Fibroblast of lung (primary cell): ENCODE data around the gene PHKG2. TPM values are rescaled to one million over a fixed set of nuclear protein-coding genes. Genes with fewer than 3 reads are reported as not detected.
A peak's percentile ranks its signal among the peaks of the same experiment; 100 is the strongest.
"Not testable (repeated sequence)": the region's sequence is repeated elsewhere in the genome, so short reads cannot be mapped to it uniquely, and the experiment has no call there.

ENCODE experiments used
- DNase-seq, 2 donors: peaks; one replicate each; pipeline versions ENCODE4 v3.0.0 to v3.0.0-alpha.2; 2010; ENCODE audit warnings: low read depth in 2 of 2
- H2AFZ ChIP-seq: 2 replicates; pipeline ENCODE4 v1.5.1; 2012; ENCODE audit warnings: low read length, control low read depth, inconsistent platforms
- H3K27ac ChIP-seq: 2 replicates; pipeline ENCODE4 v1.5.1; 2011; ENCODE audit warnings: low read length, control low read depth; ENCODE audit not compliant: insufficient read depth
- H3K27me3 ChIP-seq: 2 replicates; pipeline ENCODE4 v1.5.1; 2011; ENCODE audit warnings: mild to moderate bottlenecking, low read length; ENCODE audit not compliant: control insufficient read depth, insufficient read depth
- H3K36me3 ChIP-seq: 2 replicates; pipeline ENCODE4 v1.5.1; 2011; ENCODE audit warnings: low read length; ENCODE audit not compliant: control insufficient read depth, insufficient read depth
- H3K4me1 ChIP-seq: 2 replicates; pipeline ENCODE4 v1.5.1; 2011; ENCODE audit warnings: low read length; ENCODE audit not compliant: control insufficient read depth, insufficient read depth; ENCODE audit errors: extremely low read depth
- H3K4me2 ChIP-seq: 2 replicates; pipeline ENCODE4 v1.5.1; 2011; ENCODE audit warnings: low read length, control low read depth; ENCODE audit not compliant: insufficient read depth; ENCODE audit errors: extremely low read depth
- H3K4me3 ChIP-seq, 4 experiments: fragments of 200-600 bp in 1 of 4; sonication (generic) in 1 of 4; replicated peaks in 1 of 4; 2 replicates each; pipeline ENCODE4 v1.5.1; 2011 to 2016; ENCODE audit warnings: low read length in 4 of 4, low read depth in 3 of 4, mild to moderate bottlenecking in 3 of 4, control low read depth in 2 of 4, inconsistent platforms in 1 of 4, mixed read lengths in 1 of 4; ENCODE audit not compliant: insufficient read depth in 1 of 4; ENCODE audit errors: control extremely low read depth in 1 of 4
- H3K79me2 ChIP-seq: 2 replicates; pipeline ENCODE4 v1.5.1; 2012; ENCODE audit warnings: mild to moderate bottlenecking, low read length, inconsistent platforms; ENCODE audit not compliant: control insufficient read depth, insufficient read depth
- H3K9ac ChIP-seq: 2 replicates; pipeline ENCODE4 v1.5.1; 2011; ENCODE audit warnings: mild to moderate bottlenecking, low read length, control low read depth; ENCODE audit not compliant: insufficient read depth
- H3K9me3 ChIP-seq: 2 replicates; pipeline ENCODE4 v1.5.1; 2012; ENCODE audit warnings: low read depth, low read length; ENCODE audit not compliant: control insufficient read depth, insufficient read depth
- H4K20me1 ChIP-seq: 2 replicates; pipeline ENCODE4 v1.5.1; 2011; ENCODE audit warnings: low read length; ENCODE audit not compliant: control insufficient read depth, insufficient read depth; ENCODE audit errors: extremely low read depth
- EZH2 ChIP-seq: IDR thresholded peaks from 2 replicates; pipeline ENCODE4 v1.5.1; 2012; ENCODE audit warnings: low read length, control low read depth, mild to moderate bottlenecking; ENCODE audit errors: missing control alignments
- polyA plus RNA-seq, 2 donors: library from polyadenylated mRNA; depleted of rRNA in 1 of 2; stranded (reverse) in 1 of 2; unstranded in 1 of 2; fragments of >200 nt; gene quantifications; 2 replicates each; pipeline ENCODE4 v1.2.1, GENCODE V29; 2011 to 2012; ENCODE audit warnings: missing spikeins in 1 of 2
- total RNA-seq: library from RNA; depleted of rRNA; stranded (reverse); fragments of >200 nt; gene quantifications from 2 replicates; pipeline ENCODE4 v1.2.1, GENCODE V29; 2014
- TF ChIP-seq, protein P1 (sequence below), 2 donors: IDR thresholded peaks in 1 of 2; conservative IDR thresholded peaks in 1 of 2; 1 replicate in 1 of 2; 2 replicates in 1 of 2; pipeline ENCODE4 v1.5.1; 2011 to 2012; ENCODE audit warnings: low read length in 2 of 2, control low read depth in 1 of 2, inconsistent platforms in 1 of 2, low read depth in 1 of 2, mild to moderate bottlenecking in 1 of 2

PHKG2 gene
- total and polyA plus RNA-seq, 2 donors (not counting 1 experiment from before 2014, with no cell fraction given): 15.4 to 19.4 TPM

GRCh38 chr16:30699615-30700099, 48.6 kb upstream of the PHKG2 start:
- H3K79me2 ChIP-seq: peaks cover 33% of the 10 kb centered on the region
- H3K36me3 ChIP-seq: peaks cover 8% of the 10 kb centered on the region

DNA sequence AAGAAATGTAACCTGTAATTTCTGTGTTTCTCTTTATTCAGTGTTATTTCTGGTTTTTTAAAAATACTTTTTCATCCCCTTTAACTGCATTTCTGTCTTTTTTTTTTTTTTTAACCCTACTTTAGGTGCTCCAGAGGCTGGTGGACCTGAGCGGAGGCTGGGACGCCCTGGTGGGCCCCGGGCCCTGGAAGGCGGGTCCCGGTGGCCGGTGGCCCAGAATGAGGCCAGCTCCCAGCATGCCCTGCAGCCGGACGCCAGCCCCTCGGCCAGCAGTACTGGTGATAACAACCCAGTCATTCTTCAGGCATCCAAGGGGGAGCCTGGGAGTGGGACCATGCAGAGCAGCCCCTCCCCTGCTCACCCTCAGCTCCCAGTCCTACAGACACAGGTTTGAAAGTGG, 47.7 kb upstream of the PHKG2 start:
- Histone ChIP-seq H3K4me1 (peaks cover 5% of the 10 kb centered on the region), H3K27me3 (no peaks in the 10 kb centered on the region), H3K36me3 (peaks cover 11% of the 10 kb centered on the region), H3K4me2 (peak overlapping the region; percentile 38), H3K9me3 (no peaks in the 10 kb centered on the region), H4K20me1 (no peaks in the 10 kb centered on the region), H3K79me2 (peaks cover 33% of the 10 kb centered on the region), H2AFZ (no peak overlapping the region), H3K9ac (no peak overlapping the region), H3K27ac (no peak overlapping the region), H3K4me3 (peak overlapping the region in 2 of 4 experiments; percentile 91 to 97)
- TF ChIP-seq EZH2: no peak
- TF ChIP-seq, protein P1, sequence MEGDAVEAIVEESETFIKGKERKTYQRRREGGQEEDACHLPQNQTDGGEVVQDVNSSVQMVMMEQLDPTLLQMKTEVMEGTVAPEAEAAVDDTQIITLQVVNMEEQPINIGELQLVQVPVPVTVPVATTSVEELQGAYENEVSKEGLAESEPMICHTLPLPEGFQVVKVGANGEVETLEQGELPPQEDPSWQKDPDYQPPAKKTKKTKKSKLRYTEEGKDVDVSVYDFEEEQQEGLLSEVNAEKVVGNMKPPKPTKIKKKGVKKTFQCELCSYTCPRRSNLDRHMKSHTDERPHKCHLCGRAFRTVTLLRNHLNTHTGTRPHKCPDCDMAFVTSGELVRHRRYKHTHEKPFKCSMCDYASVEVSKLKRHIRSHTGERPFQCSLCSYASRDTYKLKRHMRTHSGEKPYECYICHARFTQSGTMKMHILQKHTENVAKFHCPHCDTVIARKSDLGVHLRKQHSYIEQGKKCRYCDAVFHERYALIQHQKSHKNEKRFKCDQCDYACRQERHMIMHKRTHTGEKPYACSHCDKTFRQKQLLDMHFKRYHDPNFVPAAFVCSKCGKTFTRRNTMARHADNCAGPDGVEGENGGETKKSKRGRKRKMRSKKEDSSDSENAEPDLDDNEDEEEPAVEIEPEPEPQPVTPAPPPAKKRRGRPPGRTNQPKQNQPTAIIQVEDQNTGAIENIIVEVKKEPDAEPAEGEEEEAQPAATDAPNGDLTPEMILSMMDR (conservative IDR thresholded peaks at IDR 0.05 in 1 of 2, IDR thresholded peaks at IDR 0.05 in 1 of 2; ENCODE audit: low read depth in 1 of 2, low read length in 2 of 2): no peak
- DNase-seq: peak in 1 of 2 donors; percentile 76

More at GRCh38 chr16:30699615-30700099, 48.6 kb upstream of the PHKG2 start:
- Histone ChIP-seq H3K4me3 (peak overlapping the region; percentile 57 to 97 (median 82)), H3K27ac (peak overlapping the region; percentile 98), H4K20me1 (no peaks in the 10 kb centered on the region), H2AFZ (no peak overlapping the region), H3K9ac (peak overlapping the region; percentile 100), H3K9me3 (no peaks in the 10 kb centered on the region), H3K27me3 (no peaks in the 10 kb centered on the region), H3K4me2 (peak overlapping the region; percentile 38), H3K4me1 (peaks cover 5% of the 10 kb centered on the region)
- no peak for DNase-seq
- no peak for TF ChIP-seq EZH2
- TF ChIP-seq, protein P1 (conservative IDR thresholded peaks at IDR 0.05 in 1 of 2, IDR thresholded peaks at IDR 0.05 in 1 of 2; ENCODE audit: low read depth in 1 of 2, low read length in 2 of 2): no peak

- H3K9ac ChIP-seq: no peak overlapping the region
- H3K27me3 ChIP-seq: no peaks in the 10 kb centered on the region
- no peak overlapping the region for H2AFZ ChIP-seq
- no peak overlapping the region for H3K27ac ChIP-seq
- H3K4me1 ChIP-seq: peaks cover 5% of the 10 kb centered on the region
- no peak for DNase-seq
- no peak overlapping the region for H3K4me2 ChIP-seq
- H3K4me3 ChIP-seq: peak overlapping the region in 1 of 4 experiments; percentile 97
- H3K9me3 ChIP-seq: no peaks in the 10 kb centered on the region
- no peak for TF ChIP-seq EZH2
- TF ChIP-seq, protein P1 (conservative IDR thresholded peaks at IDR 0.05 in 1 of 2, IDR thresholded peaks at IDR 0.05 in 1 of 2; ENCODE audit: low read depth in 1 of 2, low read length in 2 of 2): no peak
- H4K20me1 ChIP-seq: no peaks in the 10 kb centered on the region
- peaks cover 33% of the 10 kb centered on the region for H3K79me2 ChIP-seq
- peaks cover 11% of the 10 kb centered on the region for H3K36me3 ChIP-seq
Measured at GRCh38 chr16:30700971-30701370, 47.3 kb upstream of the PHKG2 start.

DNA sequence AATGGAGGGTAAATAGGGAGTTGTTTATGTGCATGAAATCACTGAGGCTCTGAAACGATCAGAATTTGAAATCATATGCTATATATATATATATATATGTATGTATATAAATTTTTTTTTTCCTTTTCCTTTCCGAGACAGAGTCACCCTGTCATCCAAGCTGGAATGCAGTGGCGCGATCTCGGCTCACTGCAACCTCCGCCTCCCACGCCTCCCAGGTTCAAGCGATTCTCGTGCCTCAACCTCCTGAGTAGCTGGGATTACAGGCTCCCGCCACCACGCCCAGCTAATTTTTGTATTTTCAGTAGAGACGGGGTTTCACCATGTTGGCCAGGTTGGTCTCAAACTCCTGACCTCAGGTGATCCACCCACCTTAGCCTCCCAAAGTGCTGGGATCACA, 45.2 kb upstream of the PHKG2 start:
- peaks cover 33% of the 10 kb centered on the region for H3K79me2 ChIP-seq
- H3K9me3 ChIP-seq, DNase-seq, H3K4me2 ChIP-seq, H3K27me3 ChIP-seq, H2AFZ ChIP-seq, H4K20me1 ChIP-seq, H3K9ac ChIP-seq, H3K4me3 ChIP-seq, H3K27ac ChIP-seq, H3K4me1 ChIP-seq: not testable (repeated sequence)
- peaks cover 25% of the 10 kb centered on the region for H3K36me3 ChIP-seq
